SU-DHL-6 (cell line): ENCODE data around the gene SPAG7.
A peak's percentile ranks its signal among the peaks of the same experiment; 100 is the strongest.

Experiments
- H2AFZ ChIP-seq: fragments of 200-600 bp; sonication (generic); 2 replicates; pipeline ENCODE4 v1.6.1; 2014; ENCODE audit warnings: low read depth, mild to moderate bottlenecking, moderate library complexity, mixed read lengths, antibody characterized with exemption, low read length; ENCODE audit not compliant: severe bottlenecking
- H3F3A ChIP-seq: fragments of 200-600 bp; shearing (Covaris generic); 2 replicates; pipeline ENCODE4 v1.6.0; 2016; ENCODE audit warnings: antibody characterized with exemption, mild to moderate bottlenecking; ENCODE audit not compliant: insufficient read depth
- H3K27ac ChIP-seq: fragments of 200-600 bp; sonication (generic); 2 replicates; pipeline ENCODE4 v1.5.1; 2016; ENCODE audit warnings: low read depth, mild to moderate bottlenecking, low read length, moderate library complexity, mixed read lengths
- H3K27me3 ChIP-seq: fragments of 200-600 bp; sonication (generic), shearing (Covaris generic); 2 replicates; pipeline ENCODE4 v1.6.0; 2014; ENCODE audit warnings: mild to moderate bottlenecking, low read length
- H3K36me3 ChIP-seq: fragments of 200-600 bp; sonication (generic); 2 replicates; pipeline ENCODE4 v1.6.1; 2014; ENCODE audit warnings: mild to moderate bottlenecking, low read length, mixed read lengths
- H3K4me2 ChIP-seq: fragments of 300-600, 200-600 bp; shearing (Covaris generic), sonication (generic); 2 replicates; pipeline ENCODE4 v1.6.0; 2014; ENCODE audit warnings: low read length, low read depth, mild to moderate bottlenecking; ENCODE audit not compliant: poor library complexity, severe bottlenecking
- H3K4me3 ChIP-seq: fragments of 200-600 bp; sonication (generic); 2 replicates; pipeline ENCODE4 v1.5.1; 2014; ENCODE audit warnings: antibody characterized with exemption, low read length, mild to moderate bottlenecking, mixed read lengths; ENCODE audit not compliant: insufficient read depth, poor library complexity, severe bottlenecking
- H3K79me2 ChIP-seq: fragments of 200-600 bp; sonication (generic); 2 replicates; pipeline ENCODE4 v1.6.1; 2014; ENCODE audit warnings: mild to moderate bottlenecking, low read length, moderate library complexity; ENCODE audit not compliant: insufficient read depth
- H3K9ac ChIP-seq: fragments of 200-600 bp; sonication (generic); 2 replicates; pipeline ENCODE4 v1.7.0; 2014; ENCODE audit warnings: mild to moderate bottlenecking, low read length
- H3K9me2 ChIP-seq: fragments of 200-600 bp; sonication (generic); replicated peaks from 2 replicates; pipeline ENCODE4 v1.6.1; 2014; ENCODE audit warnings: low read length; ENCODE audit not compliant: insufficient read depth
- H3K9me3 ChIP-seq: fragments of 200-600 bp; sonication (generic); 2 replicates; pipeline ENCODE4 v1.6.1; 2014; ENCODE audit warnings: low read length, mixed read lengths; ENCODE audit not compliant: insufficient read depth
- H4K20me1 ChIP-seq: fragments of 200-600 bp; sonication (generic); 2 replicates; pipeline ENCODE4 v1.6.1; 2014; ENCODE audit warnings: low read depth, mild to moderate bottlenecking, antibody characterized with exemption, low read length, moderate library complexity, mixed read lengths
- CTCF ChIP-seq: fragments of 200-600 bp; sonication (generic); IDR thresholded peaks from one replicate; pipeline ENCODE4 v1.5.1; 2017; ENCODE audit warnings: antibody characterized with exemption, mild to moderate bottlenecking, low read length, moderate library complexity; ENCODE audit not compliant: insufficient read depth, poor library complexity, severe bottlenecking
- EZH2phosphoT487 ChIP-seq: fragments of 200-600 bp; sonication (generic), shearing (Covaris generic); conservative IDR thresholded peaks from 2 replicates; pipeline ENCODE4 v1.6.1; 2018; ENCODE audit warnings: mild to moderate bottlenecking, antibody characterized with exemption, low read length, moderate library complexity, mixed read lengths

The SPAG7 gene

GRCh38 chr17:4948166-4948930 is 19.3 kb downstream of the SPAG7 start, which contains the start of gene PFN1:
Gene PFN1 (minus strand): TSS chr17:4948530. CDS start chr17:4948394, 136 bp downstream.
- peak within 1 kb of the TSS; percentile 98 for H3K4me2 ChIP-seq
- peaks cover 54% of the 10 kb centered on the region for H3F3A ChIP-seq
- peaks cover 36% of the 10 kb centered on the region for H3K79me2 ChIP-seq
- peak within 1 kb of the TSS; percentile 100 for H3K9ac ChIP-seq
- peak within 1 kb of the TSS; percentile 100 for H3K4me3 ChIP-seq
- H3K27ac ChIP-seq = peak within 1 kb of the TSS; percentile 100
- H3K36me3 ChIP-seq = peaks cover 11% of the 10 kb centered on the region; the same call in 1 of the 2 replicates
- H3K9me2 ChIP-seq = no peaks in the 10 kb centered on the region
- H2AFZ ChIP-seq = no peak within 1 kb of the TSS
- no peaks in the 10 kb centered on the region for H3K9me3 ChIP-seq
- H4K20me1 ChIP-seq = peaks cover 3% of the 10 kb centered on the region; the same call in 1 of the 2 replicates
- TF ChIP-seq CTCF (no peak), EZH2phosphoT487 (no peak)
- no peaks in the 10 kb centered on the region for H3K27me3 ChIP-seq

GRCh38 chr17:4947411-4948165 is 20.0 kb downstream of the SPAG7 start:
- H4K20me1 ChIP-seq = peaks cover 3% of the 10 kb centered on the region; the same call in 1 of the 2 replicates
- H3K27ac ChIP-seq = peak overlapping the region; percentile 100
- no peak overlapping the region for H2AFZ ChIP-seq
- no peaks in the 10 kb centered on the region for H3K9me3 ChIP-seq
- TF ChIP-seq EZH2phosphoT487 (no peak), CTCF (no peak)
- peak overlapping the region; percentile 100 for H3K9ac ChIP-seq
- H3K9me2 ChIP-seq = no peaks in the 10 kb centered on the region
- no peaks in the 10 kb centered on the region for H3K27me3 ChIP-seq
- peaks cover 42% of the 10 kb centered on the region for H3K79me2 ChIP-seq
- peaks cover 54% of the 10 kb centered on the region for H3F3A ChIP-seq
- H3K4me3 ChIP-seq = peak overlapping the region; percentile 100
- H3K36me3 ChIP-seq = peaks cover 11% of the 10 kb centered on the region; the same call in 1 of the 2 replicates
- peak overlapping the region; percentile 90 for H3K4me2 ChIP-seq

GRCh38 chr17:4947010-4947410 is 20.6 kb downstream of the SPAG7 start:
- TF ChIP-seq CTCF = no peak
- no peak for TF ChIP-seq EZH2phosphoT487
- Histone ChIP-seq H3K27me3 (no peaks in the 10 kb centered on the region), H3K9me2 (no peaks in the 10 kb centered on the region), H3K9me3 (no peaks in the 10 kb centered on the region), H3K4me3 (peak overlapping the region; percentile 100), H3K9ac (peak overlapping the region; percentile 100), H3K27ac (peak overlapping the region; percentile 100), H3F3A (peaks cover 59% of the 10 kb centered on the region), H3K36me3 (peaks cover 11% of the 10 kb centered on the region; the same call in 1 of the 2 replicates), H3K4me2 (peak overlapping the region; percentile 90), H4K20me1 (peaks cover 3% of the 10 kb centered on the region; the same call in 1 of the 2 replicates), H2AFZ (no peak overlapping the region), H3K79me2 (peaks cover 46% of the 10 kb centered on the region)
